Measurements from ENCODE around the gene IFT57. TPM values are rescaled to one million over a fixed set of nuclear protein-coding genes. Genes with fewer than 3 reads are reported as not detected.

IFT57 gene
- polyA plus RNA-seq, 1 donor (not counting 4 experiments of a cell fraction or from before 2014, with no cell fraction given), result 47.6 TPM

GRCh38 chr3:108251265-108251664, 29.0 kb upstream of the IFT57 start:
- Histone ChIP-seq H3K79me2 (ENCODE audit: control insufficient read depth, insufficient read depth, low read length) (no peaks in the 10 kb centered on the region), H3K4me2 (ENCODE audit: control insufficient read depth, extremely low read depth, insufficient read depth, low read depth, low read length) (no peak overlapping the region), H3K9me3 (ENCODE audit: control insufficient read depth, low read depth, low read length) (no peaks in the 10 kb centered on the region), H3K27ac (ENCODE audit: control insufficient read depth, insufficient read depth, low read length) (no peak overlapping the region), H3K9me1 (ENCODE audit: control insufficient read depth, extremely low read depth, insufficient read depth, low read length) (no peaks in the 10 kb centered on the region), H4K20me1 (ENCODE audit: control insufficient read depth, extremely low read depth, insufficient read depth, low read length) (no peaks in the 10 kb centered on the region), H3K36me3 (ENCODE audit: control insufficient read depth in 2 of 2, extremely low read depth in 1 of 2, insufficient read depth in 2 of 2, low read length in 2 of 2) (no peaks in the 10 kb centered on the region), H3K27me3 (ENCODE audit: control insufficient read depth, extremely low read depth, insufficient read depth, low read length) (no peaks in the 10 kb centered on the region), H3K4me1 (ENCODE audit: control insufficient read depth, extremely low read depth, insufficient read depth, low read length) (no peaks in the 10 kb centered on the region), H3K9ac (ENCODE audit: control insufficient read depth, extremely low read depth, insufficient read depth, low read length) (no peak overlapping the region), H2AFZ (ENCODE audit: control insufficient read depth, low read length) (no peak overlapping the region), H3K4me3 (ENCODE audit: control insufficient read depth in 2 of 3, extremely low read depth in 1 of 3, insufficient read depth in 2 of 3, low read depth in 1 of 3, low read length in 3 of 3) (no peak overlapping the region)
- FAIRE-seq (no peak), DNase-seq (ENCODE audit: low read depth, low spot score) (no peak)
- no peak for TF ChIP-seq EZH2 (IDR thresholded peaks at IDR 0.05; ENCODE audit: low read length)
- TF ChIP-seq CTCF (optimal IDR thresholded peaks at IDR 0.05 in 1 of 3, IDR thresholded peaks at IDR 0.05 in 1 of 3, conservative IDR thresholded peaks at IDR 0.05 in 1 of 3; ENCODE audit: extremely low read depth in 1 of 3, insufficient read depth in 2 of 3, low read length in 3 of 3), result no peak
- dilution Hi-C loops (cut with MboI; ENCODE audit: extremely low pct_ligation_motif_present, low sequenced_read_pairs), result no loop called here

DNA sequence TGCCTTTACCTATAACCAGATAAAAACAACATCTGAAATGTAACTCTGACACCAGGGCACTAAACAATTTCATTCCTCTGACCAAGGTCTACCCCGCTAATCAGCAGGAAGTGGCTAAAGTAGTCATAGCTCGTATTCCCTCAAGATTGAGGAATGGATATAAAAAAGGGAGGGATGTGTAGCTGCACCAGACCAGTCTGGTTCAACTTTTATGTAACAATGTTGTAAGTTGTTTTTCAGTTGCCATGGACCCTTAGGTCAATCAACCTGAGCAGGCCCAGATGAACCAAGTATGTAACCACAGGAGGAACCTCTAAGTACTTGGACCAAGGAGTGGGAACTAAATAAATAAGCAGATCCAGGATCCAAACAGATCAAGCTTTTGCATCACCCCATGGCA, 28.4 kb upstream of the IFT57 start:
- H3K4me1 ChIP-seq (ENCODE audit: control insufficient read depth, extremely low read depth, insufficient read depth, low read length), result no peaks in the 10 kb centered on the region
- DNase-seq (ENCODE audit: low read depth, low spot score), result no peak
- H3K36me3 ChIP-seq (ENCODE audit: control insufficient read depth in 2 of 2, extremely low read depth in 1 of 2, insufficient read depth in 2 of 2, low read length in 2 of 2), result no peaks in the 10 kb centered on the region
- no peaks in the 10 kb centered on the region for H3K9me3 ChIP-seq (ENCODE audit: control insufficient read depth, low read depth, low read length)
- FAIRE-seq, result no peak
- no peaks in the 10 kb centered on the region for H4K20me1 ChIP-seq (ENCODE audit: control insufficient read depth, extremely low read depth, insufficient read depth, low read length)
- no peaks in the 10 kb centered on the region for H3K79me2 ChIP-seq (ENCODE audit: control insufficient read depth, insufficient read depth, low read length)
- no peak overlapping the region for H3K27ac ChIP-seq (ENCODE audit: control insufficient read depth, insufficient read depth, low read length)
- no peak for TF ChIP-seq CTCF (optimal IDR thresholded peaks at IDR 0.05 in 1 of 3, IDR thresholded peaks at IDR 0.05 in 1 of 3, conservative IDR thresholded peaks at IDR 0.05 in 1 of 3; ENCODE audit: extremely low read depth in 1 of 3, insufficient read depth in 2 of 3, low read length in 3 of 3)
- no peak for TF ChIP-seq EZH2 (IDR thresholded peaks at IDR 0.05; ENCODE audit: low read length)
- H3K4me3 ChIP-seq (ENCODE audit: control insufficient read depth in 2 of 3, extremely low read depth in 1 of 3, insufficient read depth in 2 of 3, low read depth in 1 of 3, low read length in 3 of 3), result no peak overlapping the region
- no peaks in the 10 kb centered on the region for H3K9me1 ChIP-seq (ENCODE audit: control insufficient read depth, extremely low read depth, insufficient read depth, low read length)
- H3K4me2 ChIP-seq (ENCODE audit: control insufficient read depth, extremely low read depth, insufficient read depth, low read depth, low read length), result no peak overlapping the region
- no peaks in the 10 kb centered on the region for H3K27me3 ChIP-seq (ENCODE audit: control insufficient read depth, extremely low read depth, insufficient read depth, low read length)
- no peak overlapping the region for H3K9ac ChIP-seq (ENCODE audit: control insufficient read depth, extremely low read depth, insufficient read depth, low read length)
- H2AFZ ChIP-seq (ENCODE audit: control insufficient read depth, low read length), result no peak overlapping the region
- dilution Hi-C loops (cut with MboI; ENCODE audit: extremely low pct_ligation_motif_present, low sequenced_read_pairs), result no loop called here
